ENCODE measurements around the gene SMURF1. TPM values are rescaled to one million over a fixed set of nuclear protein-coding genes. Genes with fewer than 3 reads are reported as not detected.

The SMURF1 gene
- total RNA-seq (17.5 and 24.5 TPM in 2 replicates), polyA plus RNA-seq (11.9 and 18.5 TPM in 2 replicates)

GRCh38 chr7:99143853-99144672 is at the start of gene SMURF1:
Gene SMURF1 (minus strand): TSS chr7:99144108. CDS start chr7:99143780, 328 bp downstream.
- peak; percentile 77 to 89 for DNase-seq (ENCODE audit: low read depth in 1 of 2, low spot score in 1 of 2)
- Histone ChIP-seq H3K27ac (peak within 1 kb of the TSS; percentile 92), H3K36me3 (no peaks in the 10 kb centered on the region), H3K4me1 (ENCODE audit: low read depth) (peaks cover 14% of the 10 kb centered on the region), H3K9me3 (ENCODE audit: low read depth) (no peaks in the 10 kb centered on the region), H3K4me3 (peak within 1 kb of the TSS; percentile 82), H3K27me3 (no peaks in the 10 kb centered on the region)
- TF ChIP-seq, protein P1, sequence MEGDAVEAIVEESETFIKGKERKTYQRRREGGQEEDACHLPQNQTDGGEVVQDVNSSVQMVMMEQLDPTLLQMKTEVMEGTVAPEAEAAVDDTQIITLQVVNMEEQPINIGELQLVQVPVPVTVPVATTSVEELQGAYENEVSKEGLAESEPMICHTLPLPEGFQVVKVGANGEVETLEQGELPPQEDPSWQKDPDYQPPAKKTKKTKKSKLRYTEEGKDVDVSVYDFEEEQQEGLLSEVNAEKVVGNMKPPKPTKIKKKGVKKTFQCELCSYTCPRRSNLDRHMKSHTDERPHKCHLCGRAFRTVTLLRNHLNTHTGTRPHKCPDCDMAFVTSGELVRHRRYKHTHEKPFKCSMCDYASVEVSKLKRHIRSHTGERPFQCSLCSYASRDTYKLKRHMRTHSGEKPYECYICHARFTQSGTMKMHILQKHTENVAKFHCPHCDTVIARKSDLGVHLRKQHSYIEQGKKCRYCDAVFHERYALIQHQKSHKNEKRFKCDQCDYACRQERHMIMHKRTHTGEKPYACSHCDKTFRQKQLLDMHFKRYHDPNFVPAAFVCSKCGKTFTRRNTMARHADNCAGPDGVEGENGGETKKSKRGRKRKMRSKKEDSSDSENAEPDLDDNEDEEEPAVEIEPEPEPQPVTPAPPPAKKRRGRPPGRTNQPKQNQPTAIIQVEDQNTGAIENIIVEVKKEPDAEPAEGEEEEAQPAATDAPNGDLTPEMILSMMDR (IDR thresholded peaks at IDR 0.05; ENCODE audit: low read depth, low read length), result no peak

DNA sequence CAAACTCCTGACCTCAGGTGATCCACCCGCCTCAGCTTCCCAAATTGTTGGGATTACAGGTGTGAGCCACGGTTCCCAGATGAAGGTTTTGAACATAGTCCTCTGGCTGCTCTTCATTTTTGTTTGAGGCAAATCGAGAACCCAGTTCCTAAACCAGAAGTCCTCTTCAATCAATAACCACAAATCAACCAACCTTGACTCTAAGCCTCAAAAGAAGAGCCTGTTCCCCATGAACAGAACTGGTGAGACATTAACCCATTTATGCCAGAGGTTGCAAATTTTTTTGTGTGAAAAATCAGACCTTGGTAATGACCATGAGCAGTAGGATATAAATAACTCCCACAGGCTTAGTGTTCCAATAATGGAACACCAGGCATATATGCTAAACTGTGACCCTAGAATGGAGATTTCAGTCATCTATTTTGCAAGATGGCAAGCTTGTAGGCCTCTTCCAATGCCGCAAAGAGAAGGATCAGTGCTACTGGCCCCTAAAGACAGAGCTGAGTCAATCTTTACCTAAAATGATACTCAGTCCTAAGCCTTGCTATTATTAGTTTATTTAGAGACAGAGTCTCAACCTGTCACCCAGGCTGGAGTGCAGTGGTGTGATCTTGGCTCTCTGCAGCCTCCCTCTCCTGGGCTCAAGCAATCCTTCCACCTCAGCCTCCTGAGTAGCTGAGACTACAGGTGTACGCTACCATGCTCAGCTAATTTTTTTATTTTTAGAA is 48.1 kb upstream of the SMURF1 start:
- Histone ChIP-seq H3K27me3 (no peaks in the 10 kb centered on the region), H3K36me3 (no peaks in the 10 kb centered on the region), H3K4me1 (ENCODE audit: low read depth) (no peaks in the 10 kb centered on the region), H3K27ac (no peak overlapping the region), H3K4me3 (no peak overlapping the region), H3K9me3 (ENCODE audit: low read depth) (no peaks in the 10 kb centered on the region)
- DNase-seq (ENCODE audit: low read depth in 1 of 2, low spot score in 1 of 2), result no peak
- TF ChIP-seq, protein P1 (IDR thresholded peaks at IDR 0.05; ENCODE audit: low read depth, low read length), result no peak

DNA sequence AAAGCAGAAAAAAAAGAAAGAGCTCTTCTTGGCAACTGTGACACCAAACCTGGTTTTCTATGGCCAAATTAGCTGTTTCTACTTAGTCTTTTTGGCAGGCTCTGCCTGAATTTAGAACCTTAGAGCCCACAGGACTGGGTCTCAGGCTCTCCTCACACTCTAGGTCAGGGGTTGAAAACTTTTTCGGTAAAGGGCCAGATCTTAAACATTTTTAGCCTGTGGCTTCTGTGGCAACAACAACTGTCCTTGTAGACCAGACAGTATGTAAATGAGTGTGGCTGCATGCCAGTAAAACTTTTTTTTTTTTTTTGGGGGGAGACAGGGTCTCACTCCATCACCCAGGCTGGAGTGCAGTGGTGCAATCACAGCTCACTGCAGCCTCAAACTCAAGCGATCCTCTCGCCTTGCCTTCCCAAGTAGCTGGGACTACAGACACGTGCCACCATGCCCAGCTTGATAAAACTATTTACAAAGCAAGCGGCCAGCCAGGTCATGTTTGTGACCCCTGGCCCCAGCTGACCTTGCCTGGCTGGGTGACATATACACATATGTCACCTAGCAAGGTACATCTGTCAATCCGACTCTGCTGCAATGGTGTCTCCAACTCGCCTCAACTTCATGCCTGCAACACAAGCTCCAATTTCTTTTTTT is 46.6 kb upstream of the SMURF1 start:
- TF ChIP-seq, protein P1 (IDR thresholded peaks at IDR 0.05; ENCODE audit: low read depth, low read length), result no peak
- no peaks in the 10 kb centered on the region for H3K4me1 ChIP-seq (ENCODE audit: low read depth)

GRCh38 chr7:99189222-99189621 is 45.3 kb upstream of the SMURF1 start:
- Histone ChIP-seq H3K36me3 (no peaks in the 10 kb centered on the region), H3K4me1 (ENCODE audit: low read depth) (no peaks in the 10 kb centered on the region), H3K27me3 (no peaks in the 10 kb centered on the region), H3K4me3 (no peak overlapping the region), H3K27ac (no peak overlapping the region), H3K9me3 (ENCODE audit: low read depth) (no peaks in the 10 kb centered on the region)
- TF ChIP-seq, protein P1 (IDR thresholded peaks at IDR 0.05; ENCODE audit: low read depth, low read length), result no peak
- DNase-seq (ENCODE audit: low read depth in 1 of 2, low spot score in 1 of 2), result no peak

More for the DNA sequence above, 46.6 kb upstream of the SMURF1 start:
- no peak for DNase-seq (ENCODE audit: low read depth in 1 of 2, low spot score in 1 of 2)
- Histone ChIP-seq H3K36me3 (no peaks in the 10 kb centered on the region), H3K4me3 (no peak overlapping the region), H3K27me3 (no peaks in the 10 kb centered on the region), H3K9me3 (ENCODE audit: low read depth) (no peaks in the 10 kb centered on the region), H3K27ac (no peak overlapping the region)

DNA sequence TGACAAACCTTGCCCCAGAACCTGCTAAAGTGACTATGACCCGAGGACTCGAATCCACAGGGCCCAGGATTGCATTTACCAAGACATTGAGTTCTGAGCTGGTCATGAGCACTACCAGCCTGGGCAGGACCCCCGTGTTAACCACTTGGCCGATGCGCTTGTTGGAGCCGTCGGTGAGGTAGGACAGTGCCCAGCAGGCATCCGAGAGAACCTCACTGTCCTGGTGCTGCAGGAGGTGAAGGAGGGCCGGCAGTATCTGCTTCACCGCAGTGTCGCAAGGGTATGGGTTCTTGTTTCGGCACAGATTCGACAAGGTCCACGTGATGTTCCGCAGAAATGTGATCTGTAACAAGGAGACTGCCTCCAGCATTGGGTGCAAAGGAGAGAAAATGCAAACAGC is 44.3 kb upstream of the SMURF1 start:
- Histone ChIP-seq H3K4me3 (no peak overlapping the region), H3K9me3 (ENCODE audit: low read depth) (no peaks in the 10 kb centered on the region), H3K27ac (no peak overlapping the region), H3K36me3 (no peaks in the 10 kb centered on the region), H3K4me1 (ENCODE audit: low read depth) (no peaks in the 10 kb centered on the region), H3K27me3 (no peaks in the 10 kb centered on the region)
- TF ChIP-seq, protein P1 (IDR thresholded peaks at IDR 0.05; ENCODE audit: low read depth, low read length), result no peak
- DNase-seq (ENCODE audit: low read depth in 1 of 2, low spot score in 1 of 2), result no peak

All from cardiac muscle cell (in vitro differentiated cells and primary cell).